CD4-positive, alpha-beta memory T cell (primary cell): Measurements from ENCODE around the gene CACNG5. TPM values are rescaled to one million over a fixed set of nuclear protein-coding genes. Genes with fewer than 3 reads are reported as not detected.

ENCODE experiments used
- CTCF ChIA-PET: fragments of 350-600 bp; sonication (Branson Sonifier 250); formaldehyde crosslinking; loops from one replicate; lab custom pipeline; 2021; ENCODE audit warnings: inconsistent platforms; ENCODE audit not compliant: partially characterized antibody; lab: Charles Lee
- POLR2A ChIA-PET: fragments of 350-600 bp; sonication (Branson Sonifier 250); formaldehyde crosslinking; loops from one replicate; lab custom pipeline; 2021; ENCODE audit not compliant: partially characterized antibody; lab: Charles Lee
- DNase-seq, 5 donors: peaks; one replicate each; pipeline versions ENCODE4 v3.0.0 to v3.0.0-alpha.2; 2020 to 2022; ENCODE audit warnings: mixed read lengths in 1 of 5
- H3K27ac ChIP-seq: one replicate; pipeline ENCODE4 v1.7.0; 2013; ENCODE audit warnings: low read depth, low read length
- H3K27me3 ChIP-seq: 2 replicates; pipeline ENCODE4 v1.7.0; 2013; ENCODE audit warnings: mild to moderate bottlenecking, low read length, moderate library complexity; ENCODE audit not compliant: insufficient read depth
- H3K36me3 ChIP-seq: 2 replicates; pipeline ENCODE4 v1.7.0; 2013; ENCODE audit warnings: mild to moderate bottlenecking, low read length, moderate library complexity; ENCODE audit not compliant: insufficient read depth
- H3K4me1 ChIP-seq: 2 replicates; pipeline ENCODE4 v1.7.0; 2013; ENCODE audit warnings: mild to moderate bottlenecking, low read length, moderate library complexity; ENCODE audit not compliant: insufficient read depth
- H3K4me3 ChIP-seq, 2 donors: one replicate each; pipeline ENCODE4 v1.7.0; 2013; ENCODE audit warnings: low read length in 2 of 2, mild to moderate bottlenecking in 1 of 2
- H3K9me3 ChIP-seq, 2 donors: one replicate each; pipeline ENCODE4 v1.7.0; 2013; ENCODE audit warnings: low read length in 2 of 2, control low read depth in 1 of 2; ENCODE audit not compliant: control insufficient read depth in 1 of 2
- H3K27ac Mint-ChIP-seq, 7 donors: one replicate each; pipeline ENCODE4 v1.8.0; 2020 to 2021; ENCODE audit warnings: mixed read lengths in 7 of 7, mild to moderate bottlenecking in 6 of 7, inconsistent platforms in 3 of 7, moderate library complexity in 3 of 7
- H3K27me3 Mint-ChIP-seq, 2 donors: one replicate each; pipeline ENCODE4 v1.8.0; 2020 to 2021; ENCODE audit warnings: mixed read lengths in 2 of 2
- H3K36me3 Mint-ChIP-seq, 2 donors: one replicate each; pipeline ENCODE4 v1.8.0; 2020 to 2021; ENCODE audit warnings: mixed read lengths in 2 of 2, inconsistent platforms in 1 of 2, mild to moderate bottlenecking in 1 of 2
- H3K4me1 Mint-ChIP-seq, 4 donors: one replicate each; pipeline ENCODE4 v1.8.0; 2020 to 2021; ENCODE audit warnings: mixed read lengths in 4 of 4, mild to moderate bottlenecking in 1 of 4
- H3K4me3 Mint-ChIP-seq, 8 donors: one replicate each; pipeline ENCODE4 v1.8.0; 2020 to 2021; ENCODE audit warnings: mixed read lengths in 8 of 8, mild to moderate bottlenecking in 7 of 8, moderate library complexity in 6 of 8, inconsistent platforms in 3 of 8
- H3K9me3 Mint-ChIP-seq, 8 donors: one replicate each; pipeline ENCODE4 v1.8.0; 2020 to 2021; ENCODE audit warnings: mixed read lengths in 8 of 8, mild to moderate bottlenecking in 5 of 8, inconsistent platforms in 3 of 8, moderate library complexity in 1 of 8
- intact Hi-C: fragments of 100-400 bp; cut with micrococcal nuclease; formaldehyde crosslinking; loops from one replicate; pipeline ENCODE4 v1.15.1; 2023
- polyA plus RNA-seq, 2 donors: library from polyadenylated mRNA; unstranded; fragments of 300-500 nt; fragmentation: Illumina TruSeq; gene quantifications; one replicate each; pipeline ENCODE4 v1.2.3, GENCODE V29; 2021
- total RNA-seq, 2 experiments: library from RNA; stranded (reverse); gene quantifications; one replicate each; pipeline ENCODE4 v1.2.3, GENCODE V29; 2021

The CACNG5 gene
- total and polyA plus RNA-seq, 4 experiments from 2014 or later, result not detected

GRCh38 chr17:66819466-66819865 is 15.5 kb upstream of the CACNG5 start:
- intact Hi-C loops, result no loop called here
- H3K4me3 Mint-ChIP-seq, result no peak overlapping the region
- no peaks in the 10 kb centered on the region for H3K4me1 Mint-ChIP-seq
- Histone ChIP-seq H3K4me1 (no peaks in the 10 kb centered on the region), H3K9me3 (peaks cover 0 to 9% of the 10 kb centered on the region in 2 donors), H3K36me3 (no peaks in the 10 kb centered on the region), H3K27me3 (peaks cover 4% of the 10 kb centered on the region), H3K27ac (no peak overlapping the region), H3K4me3 (no peak overlapping the region)
- CTCF ChIA-PET, result no interaction called here
- H3K27ac Mint-ChIP-seq, result no peak overlapping the region
- H3K36me3 Mint-ChIP-seq, result peaks cover 0 to 4% of the 10 kb centered on the region in 2 donors
- DNase-seq, result no peak
- H3K9me3 Mint-ChIP-seq, result peaks cover 0 to 30% (median 15%) of the 10 kb centered on the region in 8 donors
- H3K27me3 Mint-ChIP-seq, result peaks cover 4 to 8% of the 10 kb centered on the region in 2 donors
- POLR2A ChIA-PET, result no interaction called here

- Histone ChIP-seq H3K9me3 (peaks cover 0 to 9% of the 10 kb centered on the region in 2 donors), H3K36me3 (no peaks in the 10 kb centered on the region), H3K27ac (no peak overlapping the region), H3K4me3 (no peak overlapping the region), H3K4me1 (no peaks in the 10 kb centered on the region), H3K27me3 (peaks cover 4% of the 10 kb centered on the region)
- intact Hi-C loops, result no loop called here
- H3K27ac Mint-ChIP-seq, result no peak overlapping the region
- POLR2A ChIA-PET, result no interaction called here
- no peaks in the 10 kb centered on the region for H3K4me1 Mint-ChIP-seq
- H3K4me3 Mint-ChIP-seq, result no peak overlapping the region
- H3K27me3 Mint-ChIP-seq, result peaks cover 5 to 24% of the 10 kb centered on the region in 2 donors
- peaks cover 0 to 22% (median 18%) of the 10 kb centered on the region in 8 donors for H3K9me3 Mint-ChIP-seq
- CTCF ChIA-PET, result no interaction called here
- H3K36me3 Mint-ChIP-seq, result peaks cover 0 to 3% of the 10 kb centered on the region in 2 donors
- no peak for DNase-seq
These were observed 12.9 kb upstream of the CACNG5 start for GRCh38 chr17:66822009-66822408.

DNA sequence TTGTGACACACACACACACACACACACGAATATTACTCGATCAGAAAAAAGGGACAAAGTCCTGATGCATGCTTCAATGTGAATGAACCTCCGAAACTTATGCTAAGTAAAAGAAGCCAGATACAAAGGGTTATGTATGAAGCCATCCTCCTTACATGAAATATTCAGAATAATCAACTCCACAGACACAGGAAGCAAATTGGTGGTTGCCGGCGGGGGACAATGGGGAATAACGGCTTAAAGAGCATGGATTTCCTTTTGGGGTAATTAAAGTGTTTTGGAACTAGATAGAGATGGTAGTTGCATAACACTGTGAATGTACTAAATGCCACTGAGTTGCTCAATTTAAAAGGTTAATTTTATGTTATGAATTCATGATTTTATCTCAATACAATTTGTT is 8.1 kb upstream of the CACNG5 start:
- ChIA-PET CTCF (no interaction called here), POLR2A (no interaction called here)
- no peak overlapping the region for H3K4me3 ChIP-seq
- intact Hi-C loops, result no loop called here
- H3K27ac Mint-ChIP-seq, result no peak overlapping the region
- H3K4me3 Mint-ChIP-seq, result no peak overlapping the region
- peaks cover 6% of the 10 kb centered on the region for H3K27me3 ChIP-seq
- no peak for DNase-seq
- no peak overlapping the region for H3K27ac ChIP-seq
- no peaks in the 10 kb centered on the region for H3K4me1 ChIP-seq
- peaks cover 27 to 56% of the 10 kb centered on the region in 2 donors for H3K27me3 Mint-ChIP-seq
- no peaks in the 10 kb centered on the region for H3K36me3 ChIP-seq
- H3K9me3 ChIP-seq, result no peaks in the 10 kb centered on the region
- H3K36me3 Mint-ChIP-seq, result peaks cover 0 to 3% of the 10 kb centered on the region in 2 donors
- peaks cover 0 to 8% (median 4%) of the 10 kb centered on the region in 8 donors for H3K9me3 Mint-ChIP-seq
- H3K4me1 Mint-ChIP-seq, result peaks cover 0 to 4% (median 0%) of the 10 kb centered on the region in 4 donors

- CTCF ChIA-PET, result no interaction called here
- Mint-ChIP-seq H3K36me3 (peaks cover 0 to 3% of the 10 kb centered on the region in 2 donors), H3K9me3 (peaks cover 0 to 10% (median 4%) of the 10 kb centered on the region in 8 donors), H3K4me3 (peak overlapping the region in 1 of 8 donors; percentile 26), H3K27ac (peak overlapping the region in 1 of 7 donors; percentile 55), H3K4me1 (peaks cover 0 to 4% (median 0%) of the 10 kb centered on the region in 4 donors), H3K27me3 (peaks cover 47 to 68% of the 10 kb centered on the region in 2 donors)
- POLR2A ChIA-PET, result no interaction called here
- H3K9me3 ChIP-seq, result no peaks in the 10 kb centered on the region
- no peaks in the 10 kb centered on the region for H3K36me3 ChIP-seq
- H3K4me3 ChIP-seq, result no peak overlapping the region
- peaks cover 10% of the 10 kb centered on the region for H3K27me3 ChIP-seq
- DNase-seq, result peak in 2 of 5 donors; percentile 15 to 16
- no peaks in the 10 kb centered on the region for H3K4me1 ChIP-seq
- no peak overlapping the region for H3K27ac ChIP-seq
- intact Hi-C loops, result no loop called here
These were observed 5.5 kb upstream of the CACNG5 start for GRCh38 chr17:66829386-66829864.

DNA sequence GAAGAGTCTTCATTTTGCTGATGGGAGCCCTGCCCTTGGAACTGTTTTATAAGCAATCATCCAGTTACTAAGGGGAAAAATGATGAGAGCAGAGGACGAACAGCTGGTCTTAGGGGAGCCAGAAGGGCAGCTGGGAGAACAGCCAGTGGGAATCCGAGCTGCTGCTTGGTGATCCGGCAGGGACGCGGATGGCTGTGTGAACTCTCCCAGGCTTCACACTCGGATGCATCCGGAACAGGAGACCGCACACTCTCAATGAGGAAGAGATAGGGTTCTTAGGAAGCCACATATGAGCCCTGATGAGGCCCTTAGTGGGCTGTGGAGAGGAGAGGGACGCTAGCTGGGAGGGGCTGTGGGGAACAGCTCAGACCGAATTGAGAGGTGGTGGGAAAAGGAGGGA is 5.0 kb upstream of the CACNG5 start:
- Mint-ChIP-seq H3K27me3 (peaks cover 47 to 66% of the 10 kb centered on the region in 2 donors), H3K9me3 (peaks cover 0 to 10% (median 4%) of the 10 kb centered on the region in 8 donors), H3K4me3 (peak overlapping the region in 1 of 8 donors; percentile 26), H3K27ac (no peak overlapping the region), H3K4me1 (peaks cover 0 to 4% (median 0%) of the 10 kb centered on the region in 4 donors), H3K36me3 (peaks cover 0 to 3% of the 10 kb centered on the region in 2 donors)
- Histone ChIP-seq H3K4me1 (no peaks in the 10 kb centered on the region), H3K4me3 (no peak overlapping the region), H3K9me3 (no peaks in the 10 kb centered on the region), H3K36me3 (no peaks in the 10 kb centered on the region), H3K27me3 (peaks cover 13% of the 10 kb centered on the region), H3K27ac (no peak overlapping the region)
- ChIA-PET CTCF (no interaction called here), POLR2A (no interaction called here)
- intact Hi-C loops, result no loop called here
- DNase-seq, result no peak

DNA sequence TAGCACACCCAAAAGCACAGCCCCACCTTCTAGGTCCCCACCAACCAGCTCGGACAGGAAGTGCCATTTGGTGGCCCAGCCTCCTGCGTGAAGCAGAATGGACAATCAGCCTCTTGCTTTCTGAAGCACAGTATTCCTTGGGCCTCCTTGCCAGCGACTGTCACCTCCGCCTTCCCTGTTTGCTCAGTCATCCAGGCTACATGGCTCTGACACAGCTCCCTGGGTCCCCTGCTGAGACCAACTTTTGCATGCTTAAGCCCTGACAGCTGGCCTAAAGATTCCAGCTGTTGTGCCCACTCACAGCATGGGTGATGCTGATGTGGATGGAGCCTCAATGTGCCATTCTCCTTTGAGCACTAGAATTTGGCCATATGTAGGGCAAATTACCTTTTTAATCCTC is 4.5 kb upstream of the CACNG5 start:
- no peaks in the 10 kb centered on the region for H3K9me3 ChIP-seq
- H3K27ac Mint-ChIP-seq, result peak overlapping the region in 1 of 7 donors; percentile 19
- peaks cover 13% of the 10 kb centered on the region for H3K27me3 ChIP-seq
- no peak overlapping the region for H3K4me3 ChIP-seq
- CTCF ChIA-PET, result no interaction called here
- no peaks in the 10 kb centered on the region for H3K4me1 ChIP-seq
- peaks cover 47 to 66% of the 10 kb centered on the region in 2 donors for H3K27me3 Mint-ChIP-seq
- H3K27ac ChIP-seq, result no peak overlapping the region
- H3K36me3 Mint-ChIP-seq, result peaks cover 0 to 3% of the 10 kb centered on the region in 2 donors
- POLR2A ChIA-PET, result no interaction called here
- intact Hi-C loops, result no loop called here
- no peak for DNase-seq
- H3K4me1 Mint-ChIP-seq, result peaks cover 0 to 4% (median 0%) of the 10 kb centered on the region in 4 donors
- H3K4me3 Mint-ChIP-seq, result no peak overlapping the region
- H3K9me3 Mint-ChIP-seq, result peaks cover 0 to 10% (median 4%) of the 10 kb centered on the region in 8 donors
- no peaks in the 10 kb centered on the region for H3K36me3 ChIP-seq

GRCh38 chr17:66831383-66832210 is 3.3 kb upstream of the CACNG5 start:
- peaks cover 0 to 10% (median 4%) of the 10 kb centered on the region in 8 donors for H3K9me3 Mint-ChIP-seq
- no peak for DNase-seq
- intact Hi-C loops, result no loop called here
- Histone ChIP-seq H3K4me3 (no peak overlapping the region), H3K36me3 (no peaks in the 10 kb centered on the region), H3K27ac (no peak overlapping the region), H3K9me3 (no peaks in the 10 kb centered on the region), H3K27me3 (peaks cover 13% of the 10 kb centered on the region), H3K4me1 (no peaks in the 10 kb centered on the region)
- no peak overlapping the region for H3K27ac Mint-ChIP-seq
- POLR2A ChIA-PET, result no interaction called here
- H3K36me3 Mint-ChIP-seq, result peaks cover 0 to 3% of the 10 kb centered on the region in 2 donors
- H3K27me3 Mint-ChIP-seq, result peaks cover 49 to 69% of the 10 kb centered on the region in 2 donors
- peaks cover 0 to 4% (median 0%) of the 10 kb centered on the region in 4 donors for H3K4me1 Mint-ChIP-seq
- CTCF ChIA-PET, result no interaction called here
- no peak overlapping the region for H3K4me3 Mint-ChIP-seq
